ENCODE data around the gene PLBD1. TPM values are rescaled to one million over a fixed set of nuclear protein-coding genes. Genes with fewer than 3 reads are reported as not detected.

The PLBD1 gene
- total RNA-seq, 1 donor from 2014 or later = 0.40 TPM

DNA sequence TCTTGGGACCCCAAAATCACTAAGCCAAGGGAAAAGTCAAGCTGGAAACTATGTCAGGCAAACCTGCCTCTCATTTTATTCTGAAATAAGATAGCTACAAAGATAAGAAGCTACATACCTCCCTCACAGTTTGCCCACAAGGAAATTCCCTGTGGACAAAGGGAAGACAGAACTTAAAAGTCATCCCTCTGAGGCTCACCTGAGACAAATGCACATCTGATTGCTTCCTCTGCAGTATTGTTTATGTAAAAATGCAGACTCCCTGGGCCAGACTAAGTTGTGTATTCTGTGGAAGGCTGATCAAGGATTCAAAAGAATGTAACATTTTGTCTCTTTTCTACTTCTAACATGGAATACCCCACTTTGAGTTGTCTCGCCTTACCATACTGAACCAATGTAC is 2.5 kb upstream of the PLBD1 start:
- no peak for DNase-seq (ENCODE audit: low read depth, low spot score)

DNA sequence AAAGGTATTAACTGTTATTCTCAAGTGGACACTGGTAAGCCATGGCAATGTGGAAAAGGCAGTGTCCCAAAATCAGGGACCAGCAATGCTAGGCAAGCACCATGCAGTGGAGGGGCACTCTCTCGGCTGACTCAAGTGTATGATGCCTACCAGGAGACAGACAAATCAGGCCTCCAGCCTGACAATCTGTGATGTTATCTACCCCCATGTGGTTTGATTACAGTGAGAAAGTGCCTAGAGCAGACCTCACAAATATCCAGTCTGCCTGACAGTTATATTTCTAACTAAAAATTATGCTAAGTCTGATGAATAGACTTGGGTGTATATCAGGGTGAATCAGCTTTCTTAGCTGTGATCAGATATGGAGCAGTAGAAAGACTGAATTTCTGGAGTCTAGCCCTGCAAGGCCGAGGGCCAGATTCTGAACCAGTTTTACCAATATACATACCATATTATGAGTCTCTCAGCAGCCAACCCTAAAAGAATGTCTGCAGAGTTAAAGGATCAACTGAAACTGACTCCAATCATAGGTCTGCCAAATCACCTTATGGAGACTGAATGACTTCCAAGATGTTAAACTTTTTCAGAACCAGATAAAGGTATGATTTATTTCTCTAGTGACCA is 3.2 kb downstream of the PLBD1 start:
- no peak for DNase-seq (ENCODE audit: low read depth, low spot score)

DNA sequence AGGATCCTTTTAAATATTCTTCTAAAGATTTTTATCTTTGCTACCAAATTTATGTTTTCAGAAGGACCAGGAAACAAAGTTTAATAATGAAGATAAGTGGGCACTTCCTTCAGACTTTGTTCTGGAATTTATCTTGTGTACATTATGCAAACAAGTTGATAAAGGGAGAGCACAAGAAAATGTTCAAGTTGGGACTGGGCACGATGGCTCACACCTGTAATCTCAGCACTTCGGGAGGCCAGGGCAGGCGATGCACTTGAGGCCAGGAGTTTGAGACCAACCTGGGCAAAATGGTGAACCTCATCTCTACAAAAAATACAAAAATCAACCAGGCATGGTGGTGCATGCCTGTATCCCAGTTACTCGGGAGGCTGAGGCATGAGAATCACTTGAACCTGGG is 4.6 kb downstream of the PLBD1 start:
- no peak for DNase-seq (ENCODE audit: low read depth, low spot score)

DNA sequence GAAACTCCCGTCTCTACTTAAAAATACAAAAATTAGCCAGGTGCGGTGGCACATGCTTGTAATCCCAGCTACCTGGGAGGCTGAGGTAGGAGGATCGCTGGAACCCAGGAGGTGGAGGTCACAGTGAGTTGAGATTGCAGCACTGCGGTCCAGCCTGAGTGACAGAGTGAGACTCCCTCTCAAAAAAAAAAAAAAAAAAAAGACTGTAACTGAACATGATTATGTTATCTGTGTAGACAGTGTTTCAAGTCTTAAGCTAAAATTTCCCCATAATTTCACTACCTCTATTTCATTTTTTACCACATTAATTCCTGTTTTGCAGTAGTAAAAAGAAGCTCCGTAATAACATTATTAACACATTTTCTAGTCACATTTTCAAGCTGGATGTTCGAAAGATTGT is 5.4 kb downstream of the PLBD1 start:
- no peak for DNase-seq (ENCODE audit: low read depth, low spot score)

DNA sequence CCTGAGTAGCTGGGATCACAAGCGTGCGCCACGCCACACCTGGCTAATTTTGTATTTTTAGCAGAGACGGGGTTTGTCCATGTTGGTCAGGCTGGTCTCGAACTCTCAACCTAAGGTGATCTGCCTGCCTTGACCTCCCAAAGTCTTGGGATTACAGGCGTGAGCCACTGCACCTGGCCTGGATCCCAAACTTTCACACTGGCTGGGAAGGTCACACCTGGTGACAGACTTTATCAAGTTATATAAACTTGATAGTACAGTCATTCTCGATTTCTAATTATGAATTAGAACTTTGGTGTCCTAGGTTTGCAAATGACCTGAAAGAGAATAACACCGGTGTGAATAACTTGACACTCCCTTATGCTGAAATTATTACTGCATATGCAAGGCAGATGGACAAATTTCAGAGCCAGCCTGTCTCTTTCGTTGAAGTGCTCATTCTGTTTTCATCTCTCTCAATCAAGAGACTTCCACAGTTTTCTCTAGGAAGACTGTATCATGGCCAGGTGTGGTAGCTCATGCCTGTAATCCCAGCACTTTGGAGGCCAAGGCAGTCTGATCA is 5.9 kb downstream of the PLBD1 start:
- DNase-seq (ENCODE audit: low read depth, low spot score) = no peak

DNA sequence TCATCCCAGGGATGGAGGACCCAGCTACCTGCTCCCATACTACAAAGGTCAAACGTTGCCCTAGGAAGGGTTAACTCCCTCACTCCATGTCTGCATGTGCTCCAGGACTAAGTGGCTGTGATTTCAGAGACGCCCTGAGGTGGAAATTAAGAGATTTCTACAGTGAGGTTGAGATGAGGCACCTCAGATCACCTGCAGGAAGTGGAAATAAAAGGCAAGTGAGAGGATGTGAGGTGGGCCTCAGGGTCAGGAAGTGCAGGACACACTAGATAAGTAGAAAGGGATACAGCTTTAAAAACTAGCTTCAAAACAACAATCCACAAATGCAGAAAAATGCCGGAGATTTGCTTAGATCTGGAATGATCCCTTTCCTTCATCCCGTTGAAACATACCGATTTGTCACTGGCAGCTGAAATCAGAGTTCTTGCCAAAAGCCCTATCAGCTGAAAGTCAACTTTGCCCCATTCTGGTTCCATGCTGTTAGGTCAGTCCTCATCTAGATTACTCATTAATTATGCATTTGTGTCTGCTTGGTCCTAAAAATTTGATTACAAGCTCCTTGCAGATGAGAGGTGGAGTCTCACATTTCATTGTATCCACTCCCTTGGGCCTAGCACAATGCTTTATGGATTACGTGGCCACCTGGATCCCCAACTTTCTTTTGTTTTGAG is 6.6 kb downstream of the PLBD1 start:
- DNase-seq (ENCODE audit: low read depth, low spot score) = no peak

DNA sequence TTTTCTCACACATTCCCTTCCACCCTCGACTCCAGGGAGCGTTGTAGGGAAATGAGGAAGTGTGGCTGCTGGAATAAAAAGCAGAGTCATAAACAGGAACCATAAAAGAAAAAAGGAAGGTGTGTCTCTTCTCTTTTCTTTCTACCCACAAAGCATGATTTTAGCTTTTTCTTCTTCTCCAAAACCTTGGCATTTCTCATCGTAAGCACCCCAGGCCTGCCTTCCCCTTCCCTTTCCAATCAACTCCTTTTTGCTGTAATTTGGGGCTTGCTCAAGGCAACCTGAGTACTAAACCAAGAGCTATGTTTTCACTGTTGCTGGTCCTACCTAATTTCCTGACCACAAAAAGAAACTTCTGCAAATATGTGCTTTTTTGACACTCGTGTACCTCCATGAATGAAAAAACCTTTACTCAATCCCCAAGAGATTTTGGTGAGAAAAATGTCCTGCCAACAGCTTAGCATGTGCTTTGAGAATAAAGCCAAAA is 9.2 kb downstream of the PLBD1 start:
- DNase-seq (ENCODE audit: low read depth, low spot score) = no peak

DNA sequence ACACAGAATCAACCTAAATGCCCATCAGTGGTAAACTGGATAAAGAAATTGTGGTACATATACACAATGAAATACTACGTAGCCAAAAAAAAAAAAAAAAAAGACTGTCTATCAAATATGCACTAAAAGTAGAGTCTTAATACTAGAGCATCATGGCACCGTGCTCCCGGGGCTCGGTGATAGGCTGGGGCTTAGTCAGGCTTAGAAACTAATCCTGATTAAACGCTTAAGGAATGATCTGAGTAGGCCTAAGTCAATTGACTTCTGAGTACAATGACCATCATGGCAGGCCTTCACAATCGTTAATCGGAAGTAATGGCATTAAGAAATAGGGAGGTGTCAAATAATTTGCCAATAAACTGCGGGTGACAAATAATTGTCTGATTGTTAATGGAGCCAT is 9.7 kb downstream of the PLBD1 start:
- DNase-seq (ENCODE audit: low read depth, low spot score) = no peak

DNA sequence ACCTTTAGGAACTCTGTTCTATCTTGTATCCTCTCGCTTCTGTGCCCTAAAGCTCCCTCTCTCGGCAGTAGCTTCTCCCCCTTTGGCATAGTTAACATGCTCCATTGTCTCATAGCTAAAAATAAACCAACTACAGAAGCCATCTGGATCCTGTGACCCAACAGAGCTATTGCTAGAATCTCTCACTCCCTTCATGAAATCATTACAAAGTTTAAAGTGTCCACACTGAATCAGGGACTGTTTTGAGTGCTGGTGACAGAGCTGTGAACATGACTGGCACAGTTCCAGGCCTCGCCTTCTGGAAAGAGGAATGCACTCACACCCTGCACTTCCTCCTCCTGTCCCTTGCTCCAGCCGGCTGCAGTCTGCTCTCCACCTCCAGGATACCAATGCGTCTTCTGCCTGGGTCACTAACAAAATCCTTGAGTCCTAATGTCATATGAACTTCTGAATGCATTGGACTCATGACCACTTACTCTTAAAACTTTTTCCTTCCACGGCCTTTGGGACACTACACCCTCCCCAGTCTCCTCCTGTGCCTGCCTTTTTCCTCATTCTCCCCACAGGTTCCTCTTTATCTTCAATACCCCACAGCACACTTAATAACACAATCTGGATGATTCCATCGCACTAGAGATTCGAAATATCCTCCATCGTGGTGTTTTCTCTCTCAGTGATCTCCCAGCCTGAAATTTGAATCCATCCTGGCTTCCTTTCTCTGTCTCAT is 13.2 kb downstream of the PLBD1 start:
- no peak for DNase-seq (ENCODE audit: low read depth, low spot score)

DNA sequence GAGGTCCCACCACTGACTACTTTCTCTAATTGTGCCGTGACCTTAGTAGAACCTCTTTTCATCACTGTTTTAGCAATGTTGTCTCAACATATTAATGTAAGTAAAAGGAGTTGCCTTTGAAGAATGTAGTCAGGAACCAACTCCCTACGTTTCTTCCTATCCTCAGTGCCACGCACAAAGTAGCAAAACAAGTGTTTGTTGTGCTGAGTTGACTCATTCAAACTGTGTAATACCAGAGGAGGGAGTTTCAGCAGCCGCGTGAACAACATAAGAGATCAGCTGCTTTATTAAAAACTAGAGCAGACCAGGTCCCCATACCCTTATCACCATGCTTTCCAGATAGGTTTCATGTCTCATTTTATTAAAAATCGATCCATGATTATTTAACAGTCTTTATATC is 19.1 kb downstream of the PLBD1 start:
- DNase-seq (ENCODE audit: low read depth, low spot score) = no peak

DNA sequence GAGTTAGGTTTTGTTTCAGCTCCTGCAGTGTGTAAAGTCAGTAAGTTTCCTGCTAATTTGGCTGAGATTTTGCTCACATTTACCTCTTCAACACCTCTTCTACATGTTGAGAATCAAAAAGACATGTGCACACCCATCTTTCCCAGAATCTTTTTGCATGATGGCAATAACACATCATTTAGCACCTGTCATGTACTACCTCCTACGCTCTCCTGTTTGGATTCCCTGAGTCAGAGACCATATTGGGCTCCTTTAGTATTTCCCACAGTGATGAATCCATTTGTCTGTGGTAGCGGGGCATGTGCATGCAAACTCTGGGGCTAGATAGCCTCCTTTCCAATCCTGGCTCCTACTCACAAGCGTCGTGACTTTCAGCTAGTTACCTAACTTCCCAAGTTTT is 20.1 kb downstream of the PLBD1 start:
- DNase-seq (ENCODE audit: low read depth, low spot score) = no peak

DNA sequence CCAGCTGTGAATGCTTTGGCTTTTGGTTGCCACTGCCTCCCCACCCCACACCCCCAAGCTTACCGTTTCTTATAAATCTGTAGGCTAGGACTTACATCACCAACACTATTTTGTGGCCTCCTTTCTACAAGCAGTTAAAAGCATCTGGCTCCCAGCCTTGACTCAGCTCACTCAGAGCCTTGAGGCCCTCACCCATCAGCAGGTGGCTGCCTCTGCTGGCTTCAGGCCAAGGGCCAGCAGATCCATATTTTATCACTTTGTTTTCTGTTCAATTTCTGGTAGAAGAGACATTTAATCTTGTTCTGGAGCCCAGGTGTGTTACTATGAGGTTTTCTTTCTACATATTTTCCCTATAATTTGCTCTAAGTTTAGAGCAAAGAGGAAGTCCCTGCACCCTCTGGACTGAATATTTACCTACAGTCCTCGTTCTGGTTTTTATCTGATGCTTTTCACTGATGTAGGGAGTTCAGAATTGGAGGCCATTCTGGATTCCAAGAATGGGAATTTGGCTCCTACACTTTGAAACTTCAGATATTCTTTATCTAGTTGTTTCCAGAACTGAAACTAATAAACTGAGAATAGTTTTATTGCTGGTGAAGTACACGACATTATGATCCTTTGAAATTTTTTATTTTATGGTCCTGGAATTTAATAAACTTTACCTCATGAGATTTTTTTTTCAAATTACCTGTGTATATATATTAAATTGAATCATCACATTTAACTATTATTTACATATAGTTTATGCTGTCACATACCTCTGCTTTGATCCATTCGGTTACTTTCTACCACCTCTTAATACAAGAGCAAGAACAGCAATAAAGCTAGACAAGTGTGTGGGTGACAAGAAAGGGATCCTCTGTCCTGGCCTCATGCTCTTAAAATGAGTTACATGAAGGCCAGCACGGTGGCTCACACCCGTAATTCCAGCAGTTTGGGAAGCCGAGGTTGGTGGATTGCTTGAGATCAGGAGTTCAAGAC is 22.2 kb downstream of the PLBD1 start:
- DNase-seq (ENCODE audit: low read depth, low spot score) = no peak

DNA sequence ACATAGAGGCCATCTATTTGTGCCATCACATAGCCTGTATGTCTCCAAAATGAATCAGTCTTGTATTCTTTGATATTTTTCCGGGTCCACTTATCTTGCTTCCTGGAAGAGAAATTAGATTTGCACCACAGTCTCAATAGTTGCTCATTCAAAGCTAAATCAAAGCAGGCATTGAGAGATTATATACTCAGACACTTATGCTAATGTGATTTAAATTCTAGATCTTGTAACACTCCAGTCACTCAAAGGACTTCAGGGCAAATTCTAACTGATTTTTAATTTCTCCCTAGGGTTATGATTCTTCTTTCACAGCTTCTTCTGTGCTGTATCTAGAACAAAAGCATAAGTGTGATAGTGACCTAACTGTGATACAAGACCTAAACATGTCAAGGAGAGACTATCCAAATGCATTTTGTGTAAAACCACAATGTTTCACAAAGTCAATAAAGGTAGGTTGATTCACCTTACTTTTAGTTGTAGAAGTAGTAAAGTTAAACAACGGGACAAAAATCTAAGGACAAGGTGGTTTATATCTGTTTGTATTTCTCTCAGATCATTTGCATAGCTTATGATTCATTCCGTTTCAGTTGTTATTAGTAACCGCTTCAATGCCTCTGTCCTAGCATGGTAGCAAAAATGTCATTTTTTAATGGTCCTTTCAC is 26.8 kb downstream of the PLBD1 start:
- DNase-seq (ENCODE audit: low read depth, low spot score) = no peak

DNA sequence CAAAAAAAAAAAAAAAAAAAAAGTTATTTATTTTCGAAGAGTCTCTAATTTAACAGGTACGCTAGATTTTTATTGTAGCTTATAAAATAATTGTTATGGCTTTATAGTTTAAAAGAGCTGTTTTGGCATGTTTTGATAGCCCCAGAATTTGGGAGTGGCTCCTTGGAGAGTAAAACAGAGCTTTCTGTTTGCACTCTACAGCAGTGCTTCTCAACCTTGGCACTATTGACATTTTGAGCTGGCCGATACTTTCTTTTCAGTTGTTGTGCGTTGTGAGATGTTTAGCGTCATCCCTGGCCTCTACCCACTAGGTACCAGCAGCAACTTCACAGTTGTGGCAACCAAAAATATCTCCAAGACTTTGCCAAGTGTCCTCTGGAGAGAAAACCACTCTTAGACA is 30.6 kb downstream of the PLBD1 start:
- no peak for DNase-seq (ENCODE audit: low read depth, low spot score)

DNA sequence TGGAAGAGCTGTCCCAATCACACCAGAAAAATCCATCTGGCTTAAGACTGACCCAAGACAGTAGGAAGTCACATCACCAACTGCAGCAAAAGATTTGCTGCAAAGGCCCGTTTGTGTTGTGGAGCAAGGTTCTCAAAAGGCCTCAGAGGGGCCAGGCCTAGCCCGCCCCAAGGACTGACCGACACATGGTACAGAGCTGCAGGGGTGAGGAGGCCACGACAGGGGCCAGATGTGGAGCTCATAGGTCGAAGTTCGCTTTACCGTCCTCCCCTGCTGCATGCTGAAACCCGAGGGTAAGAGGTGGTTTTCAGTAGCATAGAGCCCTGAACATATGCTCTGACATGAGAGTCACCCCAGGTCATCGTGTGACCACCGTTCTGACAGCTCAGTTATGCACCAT is 35.5 kb downstream of the PLBD1 start:
- no peak for DNase-seq (ENCODE audit: low read depth, low spot score)

DNA sequence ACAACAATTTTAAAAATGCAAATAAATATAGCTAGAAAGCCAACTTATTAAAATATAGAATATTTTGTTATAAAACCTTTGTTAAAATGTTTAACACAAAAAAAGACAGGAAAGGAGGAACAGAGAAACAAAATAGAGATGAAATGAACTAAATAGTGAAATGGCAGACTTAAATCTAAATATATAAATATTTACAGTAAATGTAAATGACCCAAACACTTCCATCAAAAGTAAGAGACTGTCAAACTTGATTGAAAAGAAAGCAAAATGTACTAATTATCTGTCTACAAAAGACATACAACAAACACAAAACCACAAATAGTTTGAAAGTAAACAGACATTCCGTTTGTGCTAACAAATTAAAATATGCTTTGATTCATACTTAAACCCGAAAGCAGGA is 41.7 kb downstream of the PLBD1 start:
- no peak for DNase-seq (ENCODE audit: low read depth, low spot score)

DNA sequence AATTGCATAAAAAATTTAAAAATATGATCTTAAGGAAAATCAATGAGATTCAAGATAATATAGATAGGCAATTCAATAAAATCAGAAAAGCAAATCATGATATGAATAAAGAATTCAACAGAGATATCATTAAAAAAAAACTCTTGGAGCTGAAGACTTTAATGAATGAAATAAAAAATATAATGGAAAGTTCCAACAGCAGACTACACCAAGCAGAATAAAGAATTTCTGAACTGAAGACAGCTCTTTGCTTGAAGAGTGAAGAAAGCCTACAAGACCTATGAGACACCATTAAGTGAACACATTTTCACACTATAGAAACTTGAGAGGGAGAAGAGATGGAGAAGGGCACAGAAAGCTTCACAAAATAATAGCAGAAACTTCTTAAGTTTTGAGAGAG is 45.9 kb downstream of the PLBD1 start:
- DNase-seq (ENCODE audit: low read depth, low spot score) = no peak

DNA sequence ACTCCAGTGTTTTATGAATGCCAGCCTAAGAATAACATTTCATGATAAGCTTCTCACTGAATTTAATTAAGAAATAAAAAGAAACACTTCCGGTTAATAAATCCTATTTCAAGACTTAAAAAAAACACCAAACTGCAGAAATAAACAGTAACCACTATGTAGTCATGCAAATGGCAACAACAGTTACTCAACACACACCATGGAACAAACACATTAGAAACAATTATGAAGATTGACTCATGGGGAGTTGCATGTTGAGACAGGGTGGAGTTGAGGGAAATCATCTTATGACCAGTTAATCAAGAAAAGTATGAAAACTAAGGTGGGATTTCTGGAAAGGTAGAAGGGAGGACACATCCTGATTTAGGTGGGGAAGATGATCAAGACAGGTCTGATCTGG is 52.7 kb downstream of the PLBD1 start:
- no peak for DNase-seq (ENCODE audit: low read depth, low spot score)

DNA sequence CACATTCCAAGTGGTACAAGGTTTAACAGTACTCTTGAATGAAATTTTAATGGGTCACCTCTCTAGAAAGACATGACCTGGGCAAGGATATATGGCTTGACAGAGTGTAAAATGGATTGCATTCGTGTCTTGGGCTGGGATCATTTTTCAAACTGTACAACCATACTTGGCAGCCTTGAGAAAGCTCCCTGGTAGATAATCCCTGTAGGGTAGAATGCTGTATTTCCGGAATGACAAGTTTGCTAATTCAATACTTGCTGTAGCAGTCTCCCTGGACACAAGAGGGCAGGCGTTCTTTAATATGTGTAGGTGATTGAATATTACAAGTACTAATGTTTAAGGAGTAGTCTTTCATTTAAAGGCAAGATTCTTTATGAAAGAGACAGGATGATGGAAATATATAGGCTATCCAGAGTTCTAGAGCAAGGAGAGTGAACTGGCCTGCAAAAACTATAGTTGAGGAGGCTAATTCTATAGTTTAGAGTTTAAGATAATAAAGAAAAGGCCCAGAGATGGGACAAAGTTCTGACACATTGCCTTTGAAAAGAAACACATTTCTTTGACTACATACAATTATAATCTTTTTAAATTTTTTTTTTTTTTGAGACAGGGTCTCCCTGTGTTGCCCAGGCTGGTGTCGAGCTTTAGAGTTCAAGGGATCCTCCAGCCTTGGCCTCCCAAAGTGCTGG is 53.4 kb downstream of the PLBD1 start:
- DNase-seq (ENCODE audit: low read depth, low spot score) = no peak

DNA sequence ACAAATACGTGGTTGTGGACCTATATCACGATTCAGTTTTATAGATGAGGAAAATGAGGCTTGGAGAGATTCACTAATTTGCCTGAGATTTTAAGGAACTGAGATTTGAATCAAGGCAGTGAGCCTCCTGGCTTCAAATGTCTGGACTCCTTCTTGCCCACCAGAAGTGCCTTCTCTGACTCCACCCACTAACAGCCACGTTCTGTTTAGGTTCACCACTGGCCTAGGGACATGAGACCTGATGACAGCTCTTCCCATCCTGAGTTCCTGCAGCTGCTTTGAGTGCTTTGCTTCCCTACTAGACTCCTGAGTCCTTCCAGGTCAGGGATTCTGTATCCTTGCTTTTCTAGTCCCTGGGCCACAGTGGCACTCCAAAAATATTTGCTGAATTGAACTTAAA is 57.1 kb downstream of the PLBD1 start:
- no peak for DNase-seq (ENCODE audit: low read depth, low spot score)
